Tibial artery (tissue), 4 donors: ENCODE measurements around the gene NCSTN.

Experiments used
- DNase-seq, 2 donors: peaks; one replicate each; pipeline ENCODE4 v3.0.0-alpha.2; 2019
- H3K27ac ChIP-seq, 2 donors: fragments of 200-600 bp; sonication (generic) in 1 of 2; 1 replicate in 1 of 2; 2 replicates in 1 of 2; pipeline ENCODE4 v1.5.1; 2018 to 2019; ENCODE audit warnings: mild to moderate bottlenecking in 1 of 2
- H3K27me3 ChIP-seq, 2 donors: fragments of 200-600 bp; sonication (generic) in 1 of 2; one replicate each; pipeline versions ENCODE4 v1.5.1 to v1.6.0; 2016 to 2019
- H3K36me3 ChIP-seq, 3 donors: fragments of 200-600 bp; sonication (generic) in 2 of 3; one replicate each; pipeline ENCODE4 v1.5.1; 2016 to 2019; ENCODE audit warnings: mild to moderate bottlenecking in 2 of 3
- H3K4me1 ChIP-seq, 4 donors: fragments of 200-600 bp; sonication (generic) in 2 of 4; 1 replicate in 3 of 4; 2 replicates in 1 of 4; pipeline ENCODE4 v1.5.1; 2016 to 2019
- H3K4me3 ChIP-seq, 2 donors: fragments of 200-600 bp; sonication (generic) in 1 of 2; 1 replicate in 1 of 2; 2 replicates in 1 of 2; pipeline ENCODE4 v1.5.1; 2018 to 2019; ENCODE audit warnings: mild to moderate bottlenecking in 2 of 2
- H3K9me3 ChIP-seq, 3 donors: fragments of 200-600 bp; sonication (generic) in 1 of 3; one replicate each; pipeline ENCODE4 v1.5.1; 2016 to 2019
- CTCF ChIP-seq, 2 experiments: fragments of 200-600 bp in 1 of 2; fragments of 450-650 bp in 1 of 2; IDR thresholded peaks; one replicate each; pipeline ENCODE4 v1.5.1; 2017 to 2019; ENCODE audit warnings: antibody characterized with exemption in 2 of 2, mild to moderate bottlenecking in 1 of 2, moderate library complexity in 1 of 2
- intact Hi-C: fragments of 100-400 bp; cut with DNase I; formaldehyde crosslinking; loops from one replicate; pipeline ENCODE4 v1.15.0; 2023; ENCODE audit warnings: low total_unique reads

The NCSTN gene

GRCh38 chr1:160309185-160309557, 34.0 kb upstream of the NCSTN start:
- Histone ChIP-seq H3K36me3 (peaks cover 96 to 100% (median 98%) of the 10 kb centered on the region in 3 donors), H3K27ac (no peak overlapping the region), H3K4me3 (no peak overlapping the region), H3K9me3 (no peaks in the 10 kb centered on the region), H3K27me3 (no peaks in the 10 kb centered on the region), H3K4me1 (no peaks in the 10 kb centered on the region)
- intact Hi-C loops = no loop called here
- no peak for DNase-seq
- TF ChIP-seq CTCF (IDR thresholded peaks at IDR 0.05) = no peak

GRCh38 chr1:160309571-160309970, 33.6 kb upstream of the NCSTN start:
- TF ChIP-seq CTCF (IDR thresholded peaks at IDR 0.05) = no peak
- DNase-seq = no peak
- H3K36me3 ChIP-seq = peaks cover 96 to 100% (median 98%) of the 10 kb centered on the region in 3 donors
- intact Hi-C loops = no loop called here
- H3K27me3 ChIP-seq = no peaks in the 10 kb centered on the region
- no peaks in the 10 kb centered on the region for H3K9me3 ChIP-seq
- no peak overlapping the region for H3K4me3 ChIP-seq
- H3K4me1 ChIP-seq = no peaks in the 10 kb centered on the region
- no peak overlapping the region for H3K27ac ChIP-seq

GRCh38 chr1:160315359-160315758, 27.8 kb upstream of the NCSTN start:
- H3K9me3 ChIP-seq = no peaks in the 10 kb centered on the region
- TF ChIP-seq CTCF (IDR thresholded peaks at IDR 0.05) = no peak
- peaks cover 77 to 92% (median 84%) of the 10 kb centered on the region in 3 donors for H3K36me3 ChIP-seq
- no peak overlapping the region for H3K4me3 ChIP-seq
- no peak for DNase-seq
- no peak overlapping the region for H3K27ac ChIP-seq
- H3K4me1 ChIP-seq = peaks cover 0 to 3% (median 0%) of the 10 kb centered on the region in 4 donors
- H3K27me3 ChIP-seq = no peaks in the 10 kb centered on the region
- intact Hi-C loops = no loop called here

- peaks cover 0 to 3% (median 0%) of the 10 kb centered on the region in 4 donors for H3K4me1 ChIP-seq
- no peaks in the 10 kb centered on the region for H3K9me3 ChIP-seq
- intact Hi-C loops = no loop called here
- no peak overlapping the region for H3K4me3 ChIP-seq
- no peak for DNase-seq
- no peak overlapping the region for H3K27ac ChIP-seq
- H3K36me3 ChIP-seq = peaks cover 62 to 84% (median 66%) of the 10 kb centered on the region in 3 donors
- TF ChIP-seq CTCF (IDR thresholded peaks at IDR 0.05) = no peak
- no peaks in the 10 kb centered on the region for H3K27me3 ChIP-seq
Observed at GRCh38 chr1:160322831-160323230, 20.4 kb upstream of the NCSTN start.

GRCh38 chr1:160325252-160325651, 17.9 kb upstream of the NCSTN start:
- Histone ChIP-seq H3K4me3 (no peak overlapping the region), H3K9me3 (no peaks in the 10 kb centered on the region), H3K36me3 (peaks cover 75 to 92% (median 83%) of the 10 kb centered on the region in 3 donors), H3K4me1 (peaks cover 0 to under 1% (median 0%) of the 10 kb centered on the region in 4 donors), H3K27me3 (no peaks in the 10 kb centered on the region), H3K27ac (no peak overlapping the region)
- no peak for DNase-seq
- intact Hi-C loops = no loop called here
- TF ChIP-seq CTCF (IDR thresholded peaks at IDR 0.05) = no peak

- TF ChIP-seq CTCF (IDR thresholded peaks at IDR 0.05) = no peak
- no peaks in the 10 kb centered on the region for H3K27me3 ChIP-seq
- intact Hi-C loops = no loop called here
- H3K9me3 ChIP-seq = no peaks in the 10 kb centered on the region
- no peaks in the 10 kb centered on the region for H3K4me1 ChIP-seq
- peaks cover 87 to 99% (median 91%) of the 10 kb centered on the region in 3 donors for H3K36me3 ChIP-seq
- no peak overlapping the region for H3K4me3 ChIP-seq
- no peak overlapping the region for H3K27ac ChIP-seq
- no peak for DNase-seq
Observed at GRCh38 chr1:160326418-160326817, 16.8 kb upstream of the NCSTN start.
